Measurements from ENCODE around the gene POLG2.
"Not testable (repeated sequence)": the region's sequence is repeated elsewhere in the genome, so short reads cannot be mapped to it uniquely, and the experiment has no call there.

Gene POLG2

DNA sequence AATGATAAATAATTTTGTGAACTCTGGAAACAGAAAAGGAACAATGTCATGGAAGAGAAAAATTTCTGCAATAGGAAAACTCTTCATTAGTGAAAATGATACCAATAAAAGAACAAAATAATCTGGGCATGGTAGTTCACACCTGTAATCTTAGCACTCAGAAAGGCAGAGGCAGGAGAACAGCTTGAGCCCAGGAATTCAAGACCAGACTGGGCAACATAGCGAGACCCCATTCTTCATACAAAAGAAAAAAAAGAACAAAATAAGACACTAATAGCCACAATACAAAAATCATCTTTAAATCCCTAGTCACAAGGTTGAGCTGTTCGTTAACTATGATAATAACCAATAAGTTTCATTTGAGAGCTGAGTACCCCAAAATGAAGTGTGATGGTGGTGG lies 8.6 kb downstream of the POLG2 start:
- no peak overlapping the region for H3K4me3 ChIP-seq (ENCODE audit: low read depth, low read length)
- no peak for DNase-seq (ENCODE audit: low read depth)
- TF ChIP-seq, protein P1, sequence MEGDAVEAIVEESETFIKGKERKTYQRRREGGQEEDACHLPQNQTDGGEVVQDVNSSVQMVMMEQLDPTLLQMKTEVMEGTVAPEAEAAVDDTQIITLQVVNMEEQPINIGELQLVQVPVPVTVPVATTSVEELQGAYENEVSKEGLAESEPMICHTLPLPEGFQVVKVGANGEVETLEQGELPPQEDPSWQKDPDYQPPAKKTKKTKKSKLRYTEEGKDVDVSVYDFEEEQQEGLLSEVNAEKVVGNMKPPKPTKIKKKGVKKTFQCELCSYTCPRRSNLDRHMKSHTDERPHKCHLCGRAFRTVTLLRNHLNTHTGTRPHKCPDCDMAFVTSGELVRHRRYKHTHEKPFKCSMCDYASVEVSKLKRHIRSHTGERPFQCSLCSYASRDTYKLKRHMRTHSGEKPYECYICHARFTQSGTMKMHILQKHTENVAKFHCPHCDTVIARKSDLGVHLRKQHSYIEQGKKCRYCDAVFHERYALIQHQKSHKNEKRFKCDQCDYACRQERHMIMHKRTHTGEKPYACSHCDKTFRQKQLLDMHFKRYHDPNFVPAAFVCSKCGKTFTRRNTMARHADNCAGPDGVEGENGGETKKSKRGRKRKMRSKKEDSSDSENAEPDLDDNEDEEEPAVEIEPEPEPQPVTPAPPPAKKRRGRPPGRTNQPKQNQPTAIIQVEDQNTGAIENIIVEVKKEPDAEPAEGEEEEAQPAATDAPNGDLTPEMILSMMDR (conservative IDR thresholded peaks at IDR 0.05; ENCODE audit: low read depth, low read length), result no peak

- DNase-seq (ENCODE audit: low read depth), result no peak
- no peak overlapping the region for H3K4me3 ChIP-seq (ENCODE audit: low read depth, low read length)
- TF ChIP-seq, protein P1 (conservative IDR thresholded peaks at IDR 0.05; ENCODE audit: low read depth, low read length), result no peak
Observed at GRCh38 chr17:64484380-64484779, 12.5 kb downstream of the POLG2 start.

DNA sequence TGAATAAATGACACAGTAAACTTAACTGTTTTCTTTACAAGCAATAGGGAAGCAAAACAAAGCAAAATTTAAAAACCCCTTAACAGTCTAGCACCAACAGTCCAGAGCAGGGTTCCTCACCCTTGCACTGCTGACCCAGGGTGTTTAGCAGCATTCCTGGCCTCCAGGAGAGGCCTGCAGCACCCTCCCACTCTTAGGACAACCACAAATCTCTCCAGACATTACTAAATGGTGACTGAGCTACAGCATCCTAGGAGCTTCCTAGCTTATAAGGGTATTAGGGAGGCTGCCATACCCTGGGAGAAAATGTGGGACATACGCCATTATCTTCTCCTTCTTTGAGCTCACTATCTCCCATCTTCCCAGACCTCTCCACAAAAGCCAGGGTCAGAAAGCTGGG lies 15.9 kb downstream of the POLG2 start:
- no peak overlapping the region for H3K4me3 ChIP-seq (ENCODE audit: low read depth, low read length)
- DNase-seq (ENCODE audit: low read depth), result no peak
- TF ChIP-seq, protein P1 (conservative IDR thresholded peaks at IDR 0.05; ENCODE audit: low read depth, low read length), result no peak

GRCh38 chr17:64477849-64478248 lies 19.0 kb downstream of the POLG2 start:
- DNase-seq (ENCODE audit: low read depth), result peak; percentile 44
- H3K4me3 ChIP-seq (ENCODE audit: low read depth, low read length), result no peak overlapping the region
- TF ChIP-seq, protein P1 (conservative IDR thresholded peaks at IDR 0.05; ENCODE audit: low read depth, low read length), result no peak

GRCh38 chr17:64472564-64472963 lies 24.3 kb downstream of the POLG2 start:
- TF ChIP-seq, protein P1 (conservative IDR thresholded peaks at IDR 0.05; ENCODE audit: low read depth, low read length), result no peak
- H3K4me3 ChIP-seq (ENCODE audit: low read depth, low read length), result no peak overlapping the region
- no peak for DNase-seq (ENCODE audit: low read depth)

- TF ChIP-seq, protein P1 (conservative IDR thresholded peaks at IDR 0.05; ENCODE audit: low read depth, low read length), result no peak
- DNase-seq (ENCODE audit: low read depth), result no peak
- no peak overlapping the region for H3K4me3 ChIP-seq (ENCODE audit: low read depth, low read length)
Observed at GRCh38 chr17:64471440-64471839, 25.4 kb downstream of the POLG2 start.

DNA sequence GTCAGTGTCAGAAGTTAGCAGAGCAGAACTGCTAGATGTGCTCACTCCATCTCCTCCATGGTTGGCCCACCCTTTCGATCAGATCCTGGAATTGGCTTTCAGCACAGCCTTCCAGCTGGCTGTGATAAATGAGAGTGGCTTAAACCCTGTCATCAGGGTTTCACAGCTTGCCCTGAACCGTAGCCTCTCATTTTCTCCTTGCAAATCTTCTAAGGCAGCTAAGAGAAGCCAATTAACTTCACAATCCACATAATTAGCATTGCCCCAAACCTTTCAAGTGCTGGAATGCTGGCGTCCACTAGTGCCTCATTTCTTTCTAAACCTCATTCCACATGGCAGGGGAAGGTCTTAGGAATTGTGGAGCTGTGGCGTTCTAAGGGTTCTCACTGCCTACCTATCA lies 26.2 kb downstream of the POLG2 start:
- DNase-seq (ENCODE audit: low read depth), result no peak
- no peak overlapping the region for H3K4me3 ChIP-seq (ENCODE audit: low read depth, low read length)
- TF ChIP-seq, protein P1 (conservative IDR thresholded peaks at IDR 0.05; ENCODE audit: low read depth, low read length), result no peak

DNA sequence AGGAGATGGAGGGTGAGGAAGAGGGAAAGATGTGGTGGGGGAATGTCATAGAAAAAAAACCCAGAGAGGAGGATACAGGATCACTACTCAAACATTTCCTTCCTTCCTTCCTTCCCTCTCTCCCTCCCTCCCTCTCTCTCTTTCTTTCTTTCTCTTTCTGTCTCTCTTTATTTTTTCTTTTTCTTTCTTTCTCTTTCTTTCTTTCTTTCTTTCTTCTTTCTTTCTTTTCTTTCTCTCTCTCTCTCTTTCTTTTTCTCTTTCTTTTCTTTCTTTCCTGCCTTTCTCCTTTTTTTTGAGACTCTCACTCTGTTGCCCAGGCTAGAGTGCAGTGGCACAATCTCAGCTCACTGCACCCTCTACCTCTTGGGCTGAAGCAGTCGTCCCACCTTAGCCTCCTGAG lies 30.0 kb downstream of the POLG2 start:
- not testable (repeated sequence) for DNase-seq (ENCODE audit: low read depth); H3K4me3 ChIP-seq (ENCODE audit: low read depth, low read length)

All from choroid plexus epithelial cell (primary cell).